K562 (cell line): ENCODE data around the gene ATP6V0A4. TPM values are rescaled to one million over a fixed set of nuclear protein-coding genes. Genes with fewer than 3 reads are reported as not detected.

Experiments used
- ATAC-seq: fragments of 200-7000 bp; cut with Tn5 transposase; 3 replicates; pipeline ENCODE4 v1.9.1; 2020; ENCODE audit warnings: moderate library complexity
- BruUV-seq: library from RNA; stranded (reverse); fragments of 400-500 nt; replicated peaks from 2 replicates; lab custom pipeline; 2021; lab: Mats Ljungman, UMichigan
- CTCF ChIA-PET: fragments of 300-600 bp; formaldehyde crosslinking; extraction: SDS; loops from one replicate; lab custom pipeline; 2021; ENCODE audit warnings: low intra/inter-chr PET ratio; lab: Yijun Ruan, JAX
- POLR2A ChIA-PET: fragments of 300-600, 350-650 bp; sonication (Branson Sonifier 250); formaldehyde crosslinking; extraction: SDS; loops from one replicate; lab custom pipeline; 2021; ENCODE audit warnings: antibody characterized with exemption, inconsistent platforms; lab: Yijun Ruan, JAX
- DNase-seq, 4 experiments: peaks; one replicate each; pipeline versions ENCODE4 v3.0.0 to v3.0.0-alpha.2; 2011 to 2018; ENCODE audit warnings: low spot score in 3 of 4, mixed read lengths in 3 of 4; ENCODE audit errors: extremely low read depth in 1 of 4
- FAIRE-seq: peaks from 2 replicates; lab custom pipeline; 2011; peaks lifted over from hg19 to GRCh38; lab: Jason Lieb, UNC
- H2AFZ ChIP-seq: 2 replicates; pipeline ENCODE4 v1.6.0; 2011; ENCODE audit warnings: low read depth, low read length, control low read depth, inconsistent platforms
- H3K27ac ChIP-seq: fragments of 200-600 bp; 3 replicates; pipeline ENCODE4 v1.8.0; 2011; ENCODE audit warnings: low read depth, mild to moderate bottlenecking, control low read depth, inconsistent platforms, low read length, moderate library complexity, mixed read lengths; ENCODE audit errors: extremely low read depth
- H3K27me3 ChIP-seq, 2 experiments: fragments of 300-600 bp in 1 of 2; 2 replicates in 1 of 2; 3 replicates in 1 of 2; pipeline versions ENCODE4 v1.6.0 to v1.8.0; 2011; ENCODE audit warnings: inconsistent platforms in 2 of 2, low read length in 2 of 2, mild to moderate bottlenecking in 1 of 2, mixed read lengths in 1 of 2, moderate library complexity in 1 of 2; ENCODE audit not compliant: control insufficient read depth in 2 of 2, insufficient read depth in 2 of 2
- H3K36me3 ChIP-seq: fragments of 300-600 bp; 3 replicates; pipeline ENCODE4 v1.8.0; 2011; ENCODE audit warnings: mild to moderate bottlenecking, low read length, inconsistent platforms; ENCODE audit not compliant: control insufficient read depth, insufficient read depth
- H3K4me1 ChIP-seq, 2 experiments: fragments of 200-600 bp in 1 of 2; replicated peaks in 1 of 2; 2 replicates in 1 of 2; 3 replicates in 1 of 2; pipeline versions ENCODE4 v1.5.1 to v1.8.0; 2011; ENCODE audit warnings: inconsistent platforms in 2 of 2, low read length in 2 of 2, mild to moderate bottlenecking in 1 of 2, mixed read lengths in 1 of 2, moderate library complexity in 1 of 2; ENCODE audit not compliant: control insufficient read depth in 2 of 2, insufficient read depth in 2 of 2
- H3K4me2 ChIP-seq: 2 replicates; pipeline ENCODE4 v1.6.1; 2011; ENCODE audit warnings: low read length, control low read depth, inconsistent platforms, mixed read lengths; ENCODE audit not compliant: insufficient read depth
- H3K4me3 ChIP-seq: fragments of 200-600 bp; sonication (generic), shearing (Covaris generic); 2 replicates; pipeline ENCODE4 v1.5.1; 2016; ENCODE audit warnings: control low read depth, inconsistent platforms
- H3K79me2 ChIP-seq: fragments of 200-600 bp; 3 replicates; pipeline ENCODE4 v1.8.0; 2011; ENCODE audit warnings: low read length, inconsistent platforms; ENCODE audit not compliant: control insufficient read depth, insufficient read depth
- H3K9ac ChIP-seq, 2 experiments: 2 replicates each; pipeline versions ENCODE4 v1.6.0 to v1.6.1; 2011; ENCODE audit warnings: low read depth in 2 of 2, low read length in 2 of 2, control low read depth in 1 of 2, inconsistent platforms in 1 of 2, mild to moderate bottlenecking in 1 of 2, mixed read lengths in 1 of 2; ENCODE audit not compliant: insufficient read depth in 1 of 2
- H3K9me1 ChIP-seq: one replicate; pipeline ENCODE4 v1.6.0; 2011; ENCODE audit warnings: inconsistent platforms, mild to moderate bottlenecking, low read length, moderate library complexity; ENCODE audit not compliant: control insufficient read depth, insufficient read depth
- H3K9me3 ChIP-seq: replicated peaks from 2 replicates; pipeline ENCODE4 v1.5.1; 2011; ENCODE audit warnings: low read depth, low read length, inconsistent platforms; ENCODE audit not compliant: control insufficient read depth, insufficient read depth
- H4K20me1 ChIP-seq: replicated peaks from 2 replicates; pipeline ENCODE4 v1.6.1; 2011; ENCODE audit warnings: low read length, inconsistent platforms, mixed read lengths; ENCODE audit not compliant: control insufficient read depth, insufficient read depth
- ARID3B ChIP-seq: fragments of 250-450 bp; sonication (Bioruptor Pico); IDR thresholded peaks from 2 replicates; pipeline ENCODE4 v1.4.0; 2020; ENCODE audit warnings: borderline replicate concordance
- ERF ChIP-seq: fragments of 450-650 bp; formaldehyde crosslinking; IDR thresholded peaks from 2 replicates; pipeline ENCODE4 v1.4.0; 2020; ENCODE audit warnings: mild to moderate bottlenecking, mixed read lengths
- FOXP1 ChIP-seq: sonication (generic); formaldehyde crosslinking; IDR thresholded peaks from 2 replicates; pipeline ENCODE4 v1.8.0; 2022; ENCODE audit warnings: mild to moderate bottlenecking, missing genetic modification reagents
- KDM5B ChIP-seq: fragments of 200-600 bp; sonication (generic); IDR thresholded peaks from 2 replicates; pipeline ENCODE4 v1.6.1; 2012; ENCODE audit warnings: low read depth, mild to moderate bottlenecking, moderate library complexity, low read length, control low read depth, inconsistent platforms; ENCODE audit not compliant: insufficient replicate concordance
- MECOM ChIP-seq: fragments of 250-450 bp; sonication (Bioruptor Pico); IDR thresholded peaks from 2 replicates; pipeline ENCODE4 v1.8.0; 2022; ENCODE audit warnings: inconsistent platforms
- MEIS2 ChIP-seq: fragments of 450-650 bp; IDR thresholded peaks from 2 replicates; pipeline ENCODE4 v1.6.1; 2014; ENCODE audit warnings: mild to moderate bottlenecking; ENCODE audit not compliant: partially characterized antibody
- NFXL1 ChIP-seq: fragments of 450-650 bp; formaldehyde crosslinking; IDR thresholded peaks from 2 replicates; pipeline ENCODE4 v1.4.0; 2021; ENCODE audit warnings: mild to moderate bottlenecking
- NKRF ChIP-seq: fragments of 450-650 bp; IDR thresholded peaks from 2 replicates; pipeline ENCODE4 v1.6.1; 2016; ENCODE audit warnings: borderline replicate concordance
- PHB2 ChIP-seq: fragments of 450-650 bp; IDR thresholded peaks from 2 replicates; pipeline ENCODE4 v1.6.1; 2017; ENCODE audit warnings: low read depth
- PRDM10 ChIP-seq: fragments of 450-650 bp; IDR thresholded peaks from 2 replicates; pipeline ENCODE4 v1.6.1; 2018; ENCODE audit not compliant: partially characterized antibody
- RAD21 ChIP-seq, 2 experiments: fragments of 250-450 bp in 1 of 2; fragments of 450-650 bp in 1 of 2; sonication (Bioruptor Pico) in 1 of 2; formaldehyde crosslinking in 1 of 2; IDR thresholded peaks in 1 of 2; conservative IDR thresholded peaks in 1 of 2; 2 replicates each; pipeline versions ENCODE4 v1.4.0 to v1.8.0; 2020 to 2022; ENCODE audit warnings: mild to moderate bottlenecking in 2 of 2, moderate library complexity in 1 of 2
- SAFB2 ChIP-seq: fragments of 200-400 bp; formaldehyde crosslinking; IDR thresholded peaks from 2 replicates; pipeline ENCODE4 v1.6.1; 2018; ENCODE audit warnings: borderline replicate concordance, low read length, low read depth, moderate library complexity; ENCODE audit not compliant: severe bottlenecking
- SLC30A9 ChIP-seq: fragments of 250-450 bp; sonication (Bioruptor Pico); IDR thresholded peaks from 2 replicates; pipeline ENCODE4 v1.8.0; 2022; ENCODE audit warnings: mild to moderate bottlenecking, moderate library complexity
- ZNF586 ChIP-seq: fragments of 450-650 bp; formaldehyde crosslinking; conservative IDR thresholded peaks from 2 replicates; pipeline ENCODE4 v1.4.0; 2020; ENCODE audit warnings: mild to moderate bottlenecking, moderate library complexity
- WGBS: fragments of 100-300 bp; shearing (Covaris generic); methylation state at CpG from one replicate; pipeline ENCODE4 v1.1.6; 2016; ENCODE audit warnings: low coverage, mixed read lengths; ENCODE audit not compliant: insufficient coverage; ENCODE audit errors: missing lambda C conversion rate; 5-methylcytosine and 5-hydroxymethylcytosine counted together
- in situ Hi-C: fragments of 300-500 bp; cut with MboI; formaldehyde crosslinking; loops from 4 replicates; pipeline ENCODE4 v1.15.0; 2018; ENCODE audit warnings: inconsistent platforms, mixed read lengths
- intact Hi-C: fragments of 100-400 bp; cut with micrococcal nuclease; formaldehyde crosslinking; loops from 2 replicates; pipeline ENCODE4 v1.14.2; 2022
- polyA plus RNA-seq, 8 experiments: library from polyadenylated mRNA; depleted of rRNA in 4 of 8; stranded (reverse) in 5 of 8; unstranded in 3 of 8; fragments of >200 nt; fragmentation: Nextera tagmentation in 2 of 8; fragmentation: Illumina TruSeq in 1 of 8; extraction: Ambion mirVana in 2 of 8; extraction: Trizol in 1 of 8; gene quantifications; 2 replicates each; pipeline versions ENCODE4 v1.2.1 to v1.2.3, GENCODE V29; 2011 to 2014; ENCODE audit warnings: inconsistent platforms in 1 of 8, missing spikeins in 1 of 8
- total RNA-seq, 7 experiments: library from RNA; depleted of rRNA in 6 of 7; stranded (reverse); fragments of >200 nt in 6 of 7; fragmentation: Illumina TruSeq in 2 of 7; extraction: Trizol in 2 of 7; gene quantifications; 2 replicates each; pipeline versions ENCODE4 v1.2.1 to v1.2.3, GENCODE V29; 2011 to 2021; ENCODE audit warnings: low replicate concordance in 1 of 7

Gene ATP6V0A4
- total and polyA plus RNA-seq, 9 of the 15 experiments (the other 6 are each of a cell fraction or from before 2014, with no cell fraction given), result 0.03 TPM; not detected in 8

- TF ChIP-seq RAD21 (CRISPR knock-in tag; conservative IDR thresholded peaks at IDR 0.05 in 1 of 2, IDR thresholded peaks at IDR 0.05 in 1 of 2), result no peak
Measured at GRCh38 chr7:138834583-138834982, 36.6 kb upstream of the ATP6V0A4 start (continued).

- Histone ChIP-seq H3K9ac (no peak overlapping the region), H2AFZ (no peak overlapping the region), H3K4me3 (no peak overlapping the region), H3K4me2 (no peak overlapping the region), H3K9me1 (no peaks in the 10 kb centered on the region), H3K27ac (no peak overlapping the region), H3K27me3 (peaks cover 81 to 85% of the 10 kb centered on the region in 2 experiments), H3K4me1 (peaks cover 0 to 6% of the 10 kb centered on the region in 2 experiments; a peak in 2 of 5 replicates), H3K9me3 (no peaks in the 10 kb centered on the region), H4K20me1 (no peaks in the 10 kb centered on the region; the same call in 1 of the 2 replicates), H3K36me3 (no peaks in the 10 kb centered on the region), H3K79me2 (no peaks in the 10 kb centered on the region)
- ATAC-seq (no peak), FAIRE-seq (no peak), DNase-seq (no peak)
- ChIA-PET CTCF (no interaction called here), POLR2A (interaction anchor here (0.6 to 1.1 kb wide), 2 partner anchors 8 to 17 kb away, joined by 3 to 5 read pairs; no protein-coding TSS in a partner anchor)
- 2% methylated on average over 5 of the region's 5 CpGs for WGBS
- BruUV-seq, result no TSS peak
- TF ChIP-seq KDM5B, result no peak
- no peak for TF ChIP-seq FOXP1 (CRISPR knock-in tag)
- TF ChIP-seq NFXL1 (CRISPR knock-in tag), result no peak
- no peak for TF ChIP-seq MEIS2
- no peak for TF ChIP-seq MECOM (CRISPR knock-in tag)
- TF ChIP-seq ARID3B (CRISPR knock-in tag), result no peak
- TF ChIP-seq NKRF, result no peak
- no peak for TF ChIP-seq SAFB2
- TF ChIP-seq SLC30A9 (CRISPR knock-in tag), result no peak
- no peak for TF ChIP-seq ERF (CRISPR knock-in tag)
- no peak for TF ChIP-seq PHB2
- no peak for TF ChIP-seq ZNF586 (CRISPR knock-in tag)
- no peak for TF ChIP-seq PRDM10
- intact Hi-C loops, result no loop called here
- in situ Hi-C loops, result no loop called here
Measured at GRCh38 chr7:138833596-138833995, 35.6 kb upstream of the ATP6V0A4 start.
